ENCODE data around the gene FIBCD1.
A peak's percentile ranks its signal among the peaks of the same experiment; 100 is the strongest.

Gene FIBCD1, protein sequence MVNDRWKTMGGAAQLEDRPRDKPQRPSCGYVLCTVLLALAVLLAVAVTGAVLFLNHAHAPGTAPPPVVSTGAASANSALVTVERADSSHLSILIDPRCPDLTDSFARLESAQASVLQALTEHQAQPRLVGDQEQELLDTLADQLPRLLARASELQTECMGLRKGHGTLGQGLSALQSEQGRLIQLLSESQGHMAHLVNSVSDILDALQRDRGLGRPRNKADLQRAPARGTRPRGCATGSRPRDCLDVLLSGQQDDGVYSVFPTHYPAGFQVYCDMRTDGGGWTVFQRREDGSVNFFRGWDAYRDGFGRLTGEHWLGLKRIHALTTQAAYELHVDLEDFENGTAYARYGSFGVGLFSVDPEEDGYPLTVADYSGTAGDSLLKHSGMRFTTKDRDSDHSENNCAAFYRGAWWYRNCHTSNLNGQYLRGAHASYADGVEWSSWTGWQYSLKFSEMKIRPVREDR

GRCh38 chr9:130938652-130939404 lies at the start of gene FIBCD1:
Gene FIBCD1, minus strand, starts transcription at chr9:130939247. Its CDS starts 640 bp downstream, at chr9:130938607.
- DNase-seq, result no peak

GRCh38 chr9:130988400-130988747 lies 49.3 kb upstream of the FIBCD1 start:
- no peak for DNase-seq

DNA sequence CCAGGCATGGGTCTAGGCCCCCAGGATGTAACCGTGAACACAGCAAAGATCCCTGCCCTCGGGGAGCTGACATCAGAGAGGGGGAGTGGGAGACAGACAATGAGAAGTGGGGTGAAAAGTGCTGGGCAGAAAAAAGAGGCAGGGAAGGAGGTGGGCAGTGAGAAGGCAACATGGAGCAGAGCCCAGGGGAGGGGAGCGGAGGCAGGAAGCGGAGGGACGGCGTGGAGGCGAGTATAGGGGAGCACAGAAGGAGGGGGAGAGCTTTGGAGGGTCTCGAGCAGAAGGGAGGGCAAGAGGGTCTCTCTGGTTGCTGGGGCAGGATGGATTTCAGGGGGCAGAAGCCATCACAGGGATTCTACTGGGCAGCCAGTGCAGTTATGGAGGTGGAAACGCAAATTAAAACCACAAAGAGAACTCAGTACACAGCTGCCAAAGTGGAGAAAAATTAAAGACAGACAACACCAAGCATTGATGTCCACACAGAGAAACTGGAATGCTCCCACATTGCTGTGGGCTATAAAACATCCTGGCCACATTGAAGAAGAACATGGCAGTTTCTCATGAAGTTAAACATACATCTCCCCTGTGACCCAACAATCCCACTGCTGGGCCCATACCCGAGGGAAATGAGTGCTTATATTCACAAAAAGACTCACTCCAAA lies 48.8 kb upstream of the FIBCD1 start:
- DNase-seq, result no peak

DNA sequence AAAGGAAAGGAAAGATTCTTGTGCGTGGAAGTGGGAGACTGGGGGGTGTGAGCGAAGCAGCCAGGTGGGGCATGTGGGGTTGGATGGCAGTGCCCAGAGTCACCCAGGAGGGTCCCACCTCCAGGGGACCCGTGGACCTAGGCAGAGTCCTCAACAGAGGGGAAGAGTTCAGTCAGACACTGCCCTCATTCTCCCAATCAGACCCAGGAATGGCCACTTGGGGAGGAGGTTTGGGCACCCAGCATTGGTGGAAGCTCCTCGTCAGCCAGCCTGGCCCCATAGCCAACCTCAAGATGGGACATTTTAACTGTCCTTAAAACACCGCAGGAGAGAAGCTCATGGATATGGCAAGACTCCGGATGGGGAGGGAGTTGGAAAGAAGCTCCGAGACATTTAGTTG lies 48.0 kb upstream of the FIBCD1 start:
- DNase-seq, result no peak

- DNase-seq, result no peak
Measured at GRCh38 chr9:130986356-130986965, 47.4 kb upstream of the FIBCD1 start.

- DNase-seq, result no peak
Measured at GRCh38 chr9:130985606-130986162, 46.6 kb upstream of the FIBCD1 start.

GRCh38 chr9:130985029-130985428 lies 46.0 kb upstream of the FIBCD1 start:
- DNase-seq, result no peak

DNA sequence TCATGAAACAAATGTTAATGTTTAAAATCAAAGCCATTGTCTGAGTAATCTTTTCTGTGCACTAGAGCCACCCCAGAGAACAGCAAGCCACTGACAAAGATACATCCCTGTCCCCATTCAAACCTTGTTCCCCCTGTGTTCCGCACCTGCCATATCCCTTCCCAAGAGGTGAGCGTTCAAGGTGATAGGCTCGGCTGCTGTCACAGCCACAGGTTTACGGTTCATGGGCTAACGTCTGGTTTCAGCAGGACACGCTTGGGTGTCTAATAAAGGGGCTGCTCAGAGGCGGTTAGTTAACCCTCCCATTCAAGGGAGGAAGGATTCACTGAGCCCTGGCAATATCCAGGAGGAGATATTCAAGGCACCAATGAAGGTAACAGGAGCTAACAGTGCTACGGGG lies 45.5 kb upstream of the FIBCD1 start:
- no peak for DNase-seq

- no peak for DNase-seq
Measured at GRCh38 chr9:130983970-130984369, 44.9 kb upstream of the FIBCD1 start.

- DNase-seq, result no peak
Measured at GRCh38 chr9:130983359-130983670, 44.3 kb upstream of the FIBCD1 start.

GRCh38 chr9:130982636-130983358 lies 43.8 kb upstream of the FIBCD1 start:
- DNase-seq, result no peak

DNA sequence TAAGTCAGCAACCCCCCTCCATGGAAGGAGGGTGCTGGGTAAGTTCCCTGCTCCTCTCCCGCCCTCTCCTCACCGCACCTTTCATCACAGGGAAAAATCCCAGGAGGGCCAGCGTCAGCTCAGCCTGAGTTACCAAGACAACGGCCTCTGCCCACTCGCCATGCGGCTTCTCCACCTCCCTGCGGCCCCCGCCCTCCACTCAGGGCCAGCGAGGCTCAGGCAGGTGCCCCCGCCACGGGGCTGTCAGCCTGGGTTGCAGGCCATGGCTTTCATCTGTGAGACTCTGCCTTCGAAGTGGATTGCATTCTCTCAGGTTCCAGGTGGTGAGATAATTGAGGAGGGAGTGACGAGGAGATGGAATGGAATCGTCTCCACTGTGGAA lies 42.7 kb upstream of the FIBCD1 start:
- DNase-seq, result no peak

GRCh38 chr9:130981002-130981755 lies 42.1 kb upstream of the FIBCD1 start:
- DNase-seq, result peak; percentile 77

- no peak for DNase-seq
Measured at GRCh38 chr9:130980526-130980925, 41.5 kb upstream of the FIBCD1 start.

- no peak for DNase-seq
Measured at GRCh38 chr9:130979591-130980385, 40.7 kb upstream of the FIBCD1 start.

GRCh38 chr9:130977811-130978221 lies 38.8 kb upstream of the FIBCD1 start:
- no peak for DNase-seq

DNA sequence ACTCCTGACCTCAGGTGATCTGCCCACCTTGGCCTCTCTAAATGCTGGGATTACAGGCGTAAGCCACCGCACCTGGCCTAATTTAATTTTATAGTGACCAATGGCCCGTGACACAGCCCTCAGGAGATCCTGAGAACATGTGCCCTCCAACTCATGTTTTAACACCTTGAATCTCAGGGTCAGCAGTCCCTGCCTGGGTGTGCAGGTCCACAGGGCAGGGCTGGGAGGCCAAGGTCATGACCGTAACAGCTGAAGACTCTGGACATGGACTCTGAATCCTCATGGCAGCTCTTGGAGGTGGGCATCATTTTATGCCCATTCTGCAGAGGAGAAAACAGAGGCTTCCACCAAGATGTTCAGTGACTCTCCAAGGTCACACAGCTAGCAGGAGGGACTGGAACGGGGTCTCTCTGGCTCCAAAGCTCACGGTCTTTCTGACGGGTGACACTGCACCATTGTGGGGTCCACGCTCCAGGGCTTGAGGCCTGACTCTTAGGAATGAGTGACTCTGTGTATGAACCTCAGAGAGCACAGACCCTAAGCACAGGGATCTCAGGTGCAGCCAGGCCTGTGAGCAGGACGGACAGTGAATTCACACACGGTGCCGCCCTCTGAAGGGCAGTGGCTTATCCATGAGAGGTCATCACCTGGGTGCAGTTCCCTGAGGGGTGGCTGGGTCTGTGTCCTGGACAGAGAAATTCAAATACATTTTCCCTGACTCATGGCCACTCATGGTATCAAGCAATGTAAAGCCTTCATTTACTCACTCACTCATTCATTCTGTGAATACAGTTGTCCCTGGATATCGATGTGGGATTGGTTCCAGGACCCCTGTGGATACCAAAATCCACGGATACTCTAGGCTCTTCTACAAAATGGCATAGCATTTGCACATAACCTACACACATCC lies 37.1 kb upstream of the FIBCD1 start:
- no peak for DNase-seq

DNA sequence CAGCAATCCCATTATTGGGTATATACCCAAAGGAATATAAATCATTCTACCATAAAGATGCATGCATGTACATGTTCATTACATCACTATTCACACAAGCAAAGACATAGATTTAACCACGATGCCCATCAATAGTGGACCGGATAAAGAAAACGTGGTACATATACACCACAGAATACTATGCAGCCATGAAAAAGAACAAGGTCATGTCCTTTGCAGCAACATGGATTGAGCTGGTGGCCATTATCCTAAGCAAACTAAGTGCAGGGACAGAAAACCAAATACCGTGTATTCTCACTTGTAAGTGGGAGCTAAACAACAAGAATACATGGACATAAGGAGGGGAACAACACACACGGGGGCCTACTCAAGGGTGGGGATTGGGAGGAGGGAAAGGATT lies 36.1 kb upstream of the FIBCD1 start:
- no peak for DNase-seq

DNA sequence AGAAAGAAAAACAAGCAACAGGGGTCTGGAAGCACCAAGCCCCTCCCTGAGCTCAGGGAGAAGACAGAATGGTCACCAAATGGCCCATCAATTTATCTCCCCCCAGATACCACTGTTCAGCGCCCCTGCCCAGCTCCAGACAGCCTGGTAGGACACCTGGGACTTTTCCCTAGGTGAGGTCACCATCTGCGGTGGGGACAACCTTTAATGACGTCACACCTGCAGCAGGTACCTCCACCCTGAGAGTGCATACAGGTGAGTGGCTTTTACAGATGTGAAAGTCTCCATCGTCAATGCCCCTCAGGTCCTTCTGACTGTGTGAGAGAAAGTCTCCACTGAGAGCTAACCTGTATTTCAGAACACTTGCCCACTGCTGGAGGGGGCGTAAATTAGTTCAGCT lies 35.6 kb upstream of the FIBCD1 start:
- DNase-seq, result no peak
